H1 (cell line): ENCODE results near the gene ADAMTS16. TPM values are rescaled to one million over a fixed set of nuclear protein-coding genes. Genes with fewer than 3 reads are reported as not detected.

Experiments
- CTCF ChIA-PET: fragments of 300-600 bp; sonication (Branson Sonifier 250); formaldehyde crosslinking; loops from one replicate; lab custom pipeline; 2021; ENCODE audit not compliant: partially characterized antibody; lab: Charles Lee
- POLR2A ChIA-PET: fragments of 300-600 bp; sonication (Branson Sonifier 250); formaldehyde crosslinking; loops from one replicate; lab custom pipeline; 2021; ENCODE audit warnings: inconsistent platforms; ENCODE audit not compliant: partially characterized antibody; lab: Charles Lee
- DNase-seq, 2 experiments: peaks; one replicate each; pipeline versions ENCODE4 v3.0.0 to v3.0.0-alpha.2; 2010 to 2022; ENCODE audit warnings: low spot score in 2 of 2, low read depth in 1 of 2, mixed read lengths in 1 of 2
- FAIRE-seq: peaks from 2 replicates; lab custom pipeline; 2011; peaks lifted over from hg19 to GRCh38; lab: Jason Lieb, UNC
- H2AFZ ChIP-seq: 2 replicates; pipeline ENCODE4 v1.8.1; 2012; ENCODE audit warnings: low read length, inconsistent platforms
- H2AK5ac ChIP-seq: 2 replicates; pipeline ENCODE4 v1.6.1; 2013; ENCODE audit warnings: low read depth, low read length
- H2BK120ac ChIP-seq: replicated peaks from 2 replicates; pipeline ENCODE3; 2013; ENCODE audit warnings: low read depth, low read length, inconsistent platforms
- H2BK12ac ChIP-seq: 2 replicates; pipeline ENCODE4 v1.6.1; 2013; ENCODE audit warnings: low read depth, low read length
- H2BK15ac ChIP-seq: 2 replicates; pipeline ENCODE4 v1.6.1; 2013; ENCODE audit warnings: low read length
- H2BK20ac ChIP-seq: 2 replicates; pipeline ENCODE4 v1.6.1; 2013; ENCODE audit warnings: low read length
- H2BK5ac ChIP-seq: 2 replicates; pipeline ENCODE4 v1.6.1; 2013; ENCODE audit warnings: low read depth, low read length
- H3K14ac ChIP-seq: 2 replicates; pipeline ENCODE4 v1.6.1; 2013; ENCODE audit warnings: inconsistent platforms; ENCODE audit not compliant: insufficient read length
- H3K18ac ChIP-seq: 2 replicates; pipeline ENCODE4 v1.6.1; 2013; ENCODE audit warnings: low read length; ENCODE audit errors: extremely low read depth
- H3K23ac ChIP-seq: 2 replicates; pipeline ENCODE4 v1.6.1; 2013; ENCODE audit warnings: inconsistent platforms; ENCODE audit not compliant: insufficient read length
- H3K23me2 ChIP-seq: 2 replicates; pipeline ENCODE4 v1.6.1; 2013; ENCODE audit warnings: low read depth, low read length
- H3K27ac ChIP-seq: 2 replicates; pipeline ENCODE4 v1.6.1; 2011; ENCODE audit warnings: low read depth, low read length, inconsistent platforms
- H3K27me3 ChIP-seq, 4 experiments: replicated peaks in 1 of 4; 1 replicate in 1 of 4; 2 replicates in 3 of 4; pipeline versions ENCODE4 v1.6.1 to v1.8.1; 2011 to 2013; ENCODE audit warnings: low read length in 3 of 4, mild to moderate bottlenecking in 3 of 4, inconsistent platforms in 2 of 4, mixed read lengths in 2 of 4, moderate library complexity in 1 of 4; ENCODE audit not compliant: control insufficient read depth in 3 of 4, insufficient read depth in 3 of 4; ENCODE audit errors: extremely low read depth in 1 of 4
- H3K36me3 ChIP-seq, 4 experiments: 2 replicates each; pipeline versions ENCODE4 v1.6.1 to v1.8.1; 2011 to 2013; ENCODE audit warnings: mild to moderate bottlenecking in 4 of 4, low read length in 3 of 4, moderate library complexity in 2 of 4, control low read depth in 1 of 4, inconsistent platforms in 1 of 4; ENCODE audit not compliant: insufficient read depth in 4 of 4, control insufficient read depth in 2 of 4
- H3K4ac ChIP-seq: replicated peaks from 2 replicates; pipeline ENCODE3; 2013; ENCODE audit warnings: low read length, low read depth, mixed read lengths, inconsistent platforms; ENCODE audit not compliant: insufficient read length
- H3K4me1 ChIP-seq, 4 experiments: replicated peaks in 1 of 4; 1 replicate in 1 of 4; 2 replicates in 3 of 4; pipeline versions ENCODE4 v1.6.1 to v1.8.1; 2011 to 2013; ENCODE audit warnings: low read length in 3 of 4, inconsistent platforms in 2 of 4, mixed read lengths in 1 of 4; ENCODE audit not compliant: insufficient read depth in 4 of 4, control insufficient read depth in 3 of 4
- H3K4me2 ChIP-seq, 2 experiments: 2 replicates each; pipeline versions ENCODE4 v1.6.1 to v1.8.1; 2011 to 2013; ENCODE audit warnings: low read depth in 2 of 2, low read length in 2 of 2, control low read depth in 1 of 2, inconsistent platforms in 1 of 2, mild to moderate bottlenecking in 1 of 2; ENCODE audit not compliant: insufficient read depth in 1 of 2
- H3K4me3 ChIP-seq, 4 experiments: fragments of 200-600, 300-600 bp in 1 of 4; sonication (generic), shearing (Covaris generic), sonication (Bioruptor Twin) in 1 of 4; 2 replicates each; pipeline versions ENCODE4 v1.5.1 to v1.8.1; 2011 to 2016; ENCODE audit warnings: low read length in 4 of 4, low read depth in 3 of 4, control low read depth in 2 of 4, inconsistent platforms in 2 of 4, mild to moderate bottlenecking in 2 of 4, mixed read lengths in 1 of 4, moderate library complexity in 1 of 4; ENCODE audit not compliant: insufficient read depth in 2 of 4; ENCODE audit errors: extremely low read depth in 1 of 4
- H3K56ac ChIP-seq: replicated peaks from 2 replicates; pipeline ENCODE3; 2013; ENCODE audit warnings: low read depth, mild to moderate bottlenecking, mixed read lengths, low read length, inconsistent platforms; ENCODE audit not compliant: insufficient read length
- H3K79me1 ChIP-seq: 2 replicates; pipeline ENCODE4 v1.6.1; 2013; ENCODE audit warnings: low read depth, low read length, control low read depth
- H3K79me2 ChIP-seq, 2 experiments: 2 replicates each; pipeline versions ENCODE4 v1.6.1 to v1.8.1; 2012 to 2013; ENCODE audit warnings: low read length in 2 of 2, mild to moderate bottlenecking in 2 of 2, inconsistent platforms in 1 of 2; ENCODE audit not compliant: insufficient read depth in 2 of 2, control insufficient read depth in 1 of 2
- H3K9ac ChIP-seq, 4 experiments: replicated peaks in 1 of 4; 1 replicate in 1 of 4; 2 replicates in 3 of 4; pipeline versions ENCODE4 v1.6.1 to v1.8.1; 2011 to 2013; ENCODE audit warnings: low read depth in 3 of 4, low read length in 3 of 4, control low read depth in 2 of 4, mild to moderate bottlenecking in 2 of 4, moderate library complexity in 2 of 4, inconsistent platforms in 1 of 4; ENCODE audit errors: extremely low read depth in 1 of 4
- H3K9me3 ChIP-seq, 2 experiments: 2 replicates each; pipeline versions ENCODE4 v1.6.1 to v1.8.1; 2012 to 2013; ENCODE audit warnings: mild to moderate bottlenecking in 2 of 2, moderate library complexity in 2 of 2, control low read depth in 1 of 2, inconsistent platforms in 1 of 2, low read depth in 1 of 2, low read length in 1 of 2, mixed read lengths in 1 of 2; ENCODE audit not compliant: insufficient read depth in 2 of 2
- H4K20me1 ChIP-seq, 2 experiments: replicated peaks in 1 of 2; 2 replicates each; pipeline versions ENCODE3 to v1.8.1; 2011 to 2013; ENCODE audit warnings: inconsistent platforms in 2 of 2, low read length in 2 of 2, mild to moderate bottlenecking in 1 of 2; ENCODE audit not compliant: insufficient read depth in 2 of 2, control insufficient read depth in 1 of 2
- H4K5ac ChIP-seq: 2 replicates; pipeline ENCODE4 v1.6.1; 2013; ENCODE audit warnings: low read length, low read depth, mixed read lengths, inconsistent platforms; ENCODE audit not compliant: insufficient read length
- H4K8ac ChIP-seq: 2 replicates; pipeline ENCODE4 v1.8.0; 2013; ENCODE audit warnings: mild to moderate bottlenecking, moderate library complexity, low read length, inconsistent platforms; ENCODE audit not compliant: insufficient read depth; ENCODE audit errors: extremely low read depth
- H4K91ac ChIP-seq: replicated peaks from 2 replicates; pipeline ENCODE3; 2013; ENCODE audit warnings: low read length, mixed read lengths, inconsistent platforms; ENCODE audit not compliant: insufficient read length
- CBX5 ChIP-seq: fragments of 300-800, 300-1000 bp; sonication (generic); IDR thresholded peaks from 2 replicates; pipeline ENCODE4 v1.7.1; 2016; ENCODE audit warnings: antibody characterized with exemption, low read length, low read depth
- CHD1 ChIP-seq: IDR thresholded peaks from 2 replicates; pipeline ENCODE4 v1.6.1; 2012; ENCODE audit warnings: low read depth, low read length, improper control_type of control experiment
- CTBP2 ChIP-seq: IDR thresholded peaks from 2 replicates; pipeline ENCODE4 v1.7.0; 2011; ENCODE audit warnings: borderline replicate concordance, mild to moderate bottlenecking, moderate library complexity, mixed read lengths, low read length; ENCODE audit not compliant: insufficient read depth, insufficient read length
- MAFK ChIP-seq: IDR thresholded peaks from 2 replicates; pipeline ENCODE4 v1.6.1; 2012; ENCODE audit warnings: low read depth, mild to moderate bottlenecking, improper control_type of control experiment, low read length
- NANOG ChIP-seq: IDR thresholded peaks from 2 replicates; pipeline ENCODE4 v1.6.1; 2011; ENCODE audit warnings: low read length, low read depth, mild to moderate bottlenecking, inconsistent platforms; ENCODE audit not compliant: insufficient read depth, poor library complexity, severe bottlenecking
- PHF8 ChIP-seq: fragments of 200-600 bp; sonication (generic); conservative IDR thresholded peaks from 2 replicates; pipeline ENCODE4 v1.7.1; 2012; ENCODE audit warnings: low read depth, mild to moderate bottlenecking, inconsistent platforms, low read length, moderate library complexity
- SIRT6 ChIP-seq: IDR thresholded peaks from one replicate; pipeline ENCODE4 v1.7.1; 2012; ENCODE audit warnings: low read length, inconsistent platforms
- SP2 ChIP-seq: IDR thresholded peaks from 2 replicates; pipeline ENCODE4 v1.6.1; 2012; ENCODE audit warnings: mild to moderate bottlenecking, low read length, inconsistent platforms
- SP4 ChIP-seq: IDR thresholded peaks from 2 replicates; pipeline ENCODE4 v1.6.1; 2012; ENCODE audit warnings: low read length, inconsistent platforms
- SUZ12 ChIP-seq: fragments of 200-600 bp; sonication (generic); IDR thresholded peaks from 2 replicates; pipeline ENCODE4 v1.6.1; 2012; ENCODE audit warnings: mild to moderate bottlenecking, inconsistent platforms, low read length, moderate library complexity, mixed read lengths
- YY1 ChIP-seq: IDR thresholded peaks from 2 replicates; pipeline ENCODE4 v1.6.1; 2011; ENCODE audit warnings: low read depth, mild to moderate bottlenecking, low read length
- WGBS, 2 experiments: shearing (Covaris generic) in 1 of 2; methylation state at CpG; one replicate each; pipeline versions ENCODE4 v1.1.6 to v1.1.7; 2013 to 2015; ENCODE audit warnings: low lambda C conversion rate in 2 of 2, mixed read lengths in 2 of 2, inconsistent platforms in 1 of 2, low coverage in 1 of 2, missing lambda C conversion rate in 1 of 2; ENCODE audit not compliant: insufficient replicate concordance in 2 of 2, insufficient coverage in 1 of 2, insufficient read length in 1 of 2; ENCODE audit errors: extremely low coverage in 1 of 2, missing lambda C conversion rate in 1 of 2; 5-methylcytosine and 5-hydroxymethylcytosine counted together
- polyA plus RNA-seq, 7 experiments: library from polyadenylated mRNA; depleted of rRNA in 3 of 7; stranded (reverse) in 5 of 7; unstranded in 2 of 7; fragments of >200 nt in 5 of 7; fragments of 200-250 nt in 2 of 7; gene quantifications; 1 replicate in 5 of 7; 2 replicates in 1 of 7; 4 replicates in 1 of 7; pipeline versions ENCODE4 v1.2.1 to v1.2.3, GENCODE V29; 2011 to 2013; ENCODE audit warnings: missing spikeins in 2 of 7, mixed read lengths in 2 of 7
- total RNA-seq: library from RNA; stranded (reverse); fragmentation: NEBNext Ultra II Directional; extraction: Animal tissue kit (Norgen Biotek cat#: 25700); gene quantifications from 2 replicates; pipeline ENCODE4 v1.2.1, GENCODE V29; 2021

The ADAMTS16 gene
- total and polyA plus RNA-seq, 2 of the 8 experiments (the other 6 are each of a cell fraction or from before 2014, with no cell fraction given), result 3.7 to 16.0 TPM

GRCh38 chr5:5331848-5332247 is 191.7 kb downstream of the ADAMTS16 start:
- H3K79me2 ChIP-seq, result no peaks in the 10 kb centered on the region
- H3K23me2 ChIP-seq, result no peaks in the 10 kb centered on the region
- no peak overlapping the region for H2BK5ac ChIP-seq
- H3K9me3 ChIP-seq, result no peaks in the 10 kb centered on the region
- H3K4me2 ChIP-seq, result no peak overlapping the region
- ChIA-PET CTCF (interaction anchor here (0.8 to 2.1 kb wide), 4 partner anchors 12 to 38 kb away, joined by 3 to 8 read pairs (median 3); no protein-coding TSS in a partner anchor), POLR2A (no interaction called here)
- H2AK5ac ChIP-seq, result peak overlapping the region; percentile 47; the same call in 1 of the 2 replicates
- no peaks in the 10 kb centered on the region for H4K20me1 ChIP-seq
- no peak overlapping the region for H3K18ac ChIP-seq
- DNase-seq (no peak), FAIRE-seq (no peak)
- no peak overlapping the region for H2BK12ac ChIP-seq
- H3K4ac ChIP-seq, result no peak overlapping the region
- no peaks in the 10 kb centered on the region for H3K27me3 ChIP-seq
- H4K8ac ChIP-seq, result no peak overlapping the region
- no peak overlapping the region for H3K23ac ChIP-seq
- H3K9ac ChIP-seq, result no peak overlapping the region; a peak in 1 of 7 replicates
- no peak overlapping the region for H2AFZ ChIP-seq
- no peaks in the 10 kb centered on the region for H3K36me3 ChIP-seq
- WGBS, 2 experiments, result 88% methylated on average over 6 of the region's 6 CpGs; no CpG with 5 or more reads in 1 of the 2 experiments
- H3K14ac ChIP-seq, result no peak overlapping the region
- H4K5ac ChIP-seq, result no peak overlapping the region
- no peak overlapping the region for H3K4me3 ChIP-seq
- H2BK15ac ChIP-seq, result no peak overlapping the region
- H2BK120ac ChIP-seq, result no peak overlapping the region
- H3K79me1 ChIP-seq, result no peaks in the 10 kb centered on the region
- peaks cover 0 to 9% (median 5%) of the 10 kb centered on the region in 4 experiments; a peak in 6 of 7 replicates for H3K4me1 ChIP-seq
- H2BK20ac ChIP-seq, result no peak overlapping the region
- TF ChIP-seq SIRT6, result no peak
- no peak for TF ChIP-seq YY1
- TF ChIP-seq SP2, result no peak
- TF ChIP-seq CTBP2, result no peak
- TF ChIP-seq NANOG, result no peak
- TF ChIP-seq CHD1, result no peak
- no peak for TF ChIP-seq SP4
- no peak for TF ChIP-seq CBX5
- TF ChIP-seq SUZ12, result no peak
- TF ChIP-seq PHF8, result no peak
- TF ChIP-seq MAFK, result no peak
- H4K91ac ChIP-seq, result no peak overlapping the region
- H3K56ac ChIP-seq, result no peak overlapping the region
- H3K27ac ChIP-seq, result no peak overlapping the region
